DOHH2 (cell line): ENCODE results near the gene ZMIZ1.

Experiments
- H3F3A ChIP-seq: fragments of 200-600 bp; sonication (generic), shearing (Covaris generic); 2 replicates; pipeline ENCODE4 v1.6.0; 2016; ENCODE audit warnings: antibody characterized with exemption, mild to moderate bottlenecking; ENCODE audit not compliant: control insufficient read depth, insufficient read depth
- H3K27ac ChIP-seq: fragments of 200-600 bp; sonication (generic); 2 replicates; pipeline ENCODE4 v1.5.1; 2014; ENCODE audit warnings: low read depth, mild to moderate bottlenecking, low read length, moderate library complexity
- H3K27me3 ChIP-seq: fragments of 200-600 bp; sonication (generic); 2 replicates; pipeline ENCODE4 v1.6.1; 2014; ENCODE audit warnings: mild to moderate bottlenecking, low read length, mixed read lengths; ENCODE audit not compliant: control insufficient read depth
- H3K36me3 ChIP-seq: fragments of 200-600 bp; sonication (generic); 2 replicates; pipeline ENCODE4 v1.6.1; 2014; ENCODE audit warnings: mild to moderate bottlenecking, low read length, moderate library complexity, mixed read lengths; ENCODE audit not compliant: control insufficient read depth
- H3K4me1 ChIP-seq: fragments of 200-600 bp; sonication (generic); 2 replicates; pipeline ENCODE4 v1.6.1; 2014; ENCODE audit warnings: mild to moderate bottlenecking, low read length, mixed read lengths; ENCODE audit not compliant: control insufficient read depth
- H3K4me2 ChIP-seq: fragments of 200-600 bp; sonication (generic); 2 replicates; pipeline ENCODE4 v1.6.0; 2014; ENCODE audit warnings: mild to moderate bottlenecking, low read length, moderate library complexity
- H3K4me3 ChIP-seq: fragments of 200-600 bp; sonication (generic); 2 replicates; pipeline ENCODE4 v1.5.1; 2014; ENCODE audit warnings: mild to moderate bottlenecking, low read length, mixed read lengths
- H3K79me2 ChIP-seq: fragments of 200-600 bp; sonication (generic); 2 replicates; pipeline ENCODE4 v1.6.1; 2014; ENCODE audit warnings: mild to moderate bottlenecking, low read length, mixed read lengths; ENCODE audit not compliant: control insufficient read depth
- H3K9me2 ChIP-seq: fragments of 200-600 bp; sonication (generic); replicated peaks from 2 replicates; pipeline ENCODE4 v1.6.1; 2014; ENCODE audit warnings: mild to moderate bottlenecking, low read length, mixed read lengths; ENCODE audit not compliant: control insufficient read depth
- H3K9me3 ChIP-seq: fragments of 200-600 bp; sonication (generic); 2 replicates; pipeline ENCODE4 v1.6.1; 2014; ENCODE audit warnings: antibody characterized with exemption, low read length, mixed read lengths; ENCODE audit not compliant: control insufficient read depth, insufficient read depth
- H4K20me1 ChIP-seq: fragments of 200-600 bp; sonication (generic); 2 replicates; pipeline ENCODE4 v1.6.0; 2014; ENCODE audit warnings: low read depth, mild to moderate bottlenecking, antibody characterized with exemption, low read length, moderate library complexity; ENCODE audit not compliant: control insufficient read depth, insufficient read depth
- EZH2phosphoT487 ChIP-seq: fragments of 200-600 bp; sonication (generic); IDR thresholded peaks from 2 replicates; pipeline ENCODE4 v1.6.1; 2017; ENCODE audit warnings: borderline replicate concordance, mild to moderate bottlenecking, antibody characterized with exemption, low read length, moderate library complexity, mixed read lengths
- TF ChIP-seq, protein P1 (sequence below): fragments of 200-600 bp; sonication (generic); IDR thresholded peaks from one replicate; pipeline ENCODE4 v1.5.1; 2014; ENCODE audit warnings: antibody characterized with exemption, mild to moderate bottlenecking, low read depth, low read length; ENCODE audit not compliant: poor library complexity, severe bottlenecking

Gene ZMIZ1

DNA sequence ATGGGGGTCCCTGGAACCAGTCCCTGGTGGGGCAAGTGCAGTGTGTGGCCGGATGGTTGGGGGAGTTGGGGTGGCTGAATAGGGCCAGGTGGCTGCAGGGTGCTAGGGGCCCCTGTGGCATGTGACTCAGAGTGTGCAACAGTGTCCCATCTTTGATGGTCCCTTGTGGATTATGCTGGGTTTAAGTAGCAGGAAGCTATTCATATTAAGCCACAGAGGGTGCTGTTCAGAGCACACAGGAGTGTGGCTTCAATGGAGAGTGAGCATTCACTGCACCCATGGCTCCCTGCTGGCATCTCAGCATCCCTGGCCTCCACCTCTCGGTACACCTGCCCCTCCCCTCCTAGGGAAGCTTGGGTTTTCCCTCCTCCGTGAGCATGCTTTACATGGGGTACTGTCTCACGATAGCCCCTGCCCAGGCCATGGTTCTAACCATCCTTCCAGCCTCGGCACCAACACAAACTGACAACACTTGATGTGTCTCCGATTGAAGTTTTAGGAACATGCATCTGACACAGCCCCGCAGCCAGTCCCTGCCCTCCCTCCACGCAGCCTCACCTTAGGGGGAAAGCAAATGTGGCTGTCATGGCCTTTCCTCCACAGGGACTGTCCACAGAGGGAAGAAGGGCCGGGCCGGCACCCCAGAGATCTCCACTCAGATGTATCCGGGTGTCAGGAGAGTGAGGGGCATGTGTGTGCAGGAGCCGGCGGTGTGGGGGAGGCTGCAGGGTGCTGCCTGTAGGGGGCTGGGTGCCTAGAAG, 248.1 kb downstream of the ZMIZ1 start:
- H3K9me3 ChIP-seq: no peaks in the 10 kb centered on the region
- H3F3A ChIP-seq: 0 out of 2 replicates have a peak, but pooled peaks cover 2% of the 10 kb centered on the region
- H3K79me2 ChIP-seq: no peaks in the 10 kb centered on the region
- H3K27me3 ChIP-seq: peaks cover 15% of the 10 kb centered on the region
- H3K36me3 ChIP-seq: no peaks in the 10 kb centered on the region
- TF ChIP-seq, protein P1, sequence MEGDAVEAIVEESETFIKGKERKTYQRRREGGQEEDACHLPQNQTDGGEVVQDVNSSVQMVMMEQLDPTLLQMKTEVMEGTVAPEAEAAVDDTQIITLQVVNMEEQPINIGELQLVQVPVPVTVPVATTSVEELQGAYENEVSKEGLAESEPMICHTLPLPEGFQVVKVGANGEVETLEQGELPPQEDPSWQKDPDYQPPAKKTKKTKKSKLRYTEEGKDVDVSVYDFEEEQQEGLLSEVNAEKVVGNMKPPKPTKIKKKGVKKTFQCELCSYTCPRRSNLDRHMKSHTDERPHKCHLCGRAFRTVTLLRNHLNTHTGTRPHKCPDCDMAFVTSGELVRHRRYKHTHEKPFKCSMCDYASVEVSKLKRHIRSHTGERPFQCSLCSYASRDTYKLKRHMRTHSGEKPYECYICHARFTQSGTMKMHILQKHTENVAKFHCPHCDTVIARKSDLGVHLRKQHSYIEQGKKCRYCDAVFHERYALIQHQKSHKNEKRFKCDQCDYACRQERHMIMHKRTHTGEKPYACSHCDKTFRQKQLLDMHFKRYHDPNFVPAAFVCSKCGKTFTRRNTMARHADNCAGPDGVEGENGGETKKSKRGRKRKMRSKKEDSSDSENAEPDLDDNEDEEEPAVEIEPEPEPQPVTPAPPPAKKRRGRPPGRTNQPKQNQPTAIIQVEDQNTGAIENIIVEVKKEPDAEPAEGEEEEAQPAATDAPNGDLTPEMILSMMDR: peak; percentile 24
- no peak for TF ChIP-seq EZH2phosphoT487
- H3K4me1 ChIP-seq: peaks cover 18% of the 10 kb centered on the region
- no peaks in the 10 kb centered on the region for H3K9me2 ChIP-seq
- 0 out of 2 replicates have a peak overlapping the region, but pooled peaks have one; percentile 9 for H3K4me2 ChIP-seq
- no peak overlapping the region for H3K27ac ChIP-seq
- no peak overlapping the region for H3K4me3 ChIP-seq
- no peaks in the 10 kb centered on the region for H4K20me1 ChIP-seq

DNA sequence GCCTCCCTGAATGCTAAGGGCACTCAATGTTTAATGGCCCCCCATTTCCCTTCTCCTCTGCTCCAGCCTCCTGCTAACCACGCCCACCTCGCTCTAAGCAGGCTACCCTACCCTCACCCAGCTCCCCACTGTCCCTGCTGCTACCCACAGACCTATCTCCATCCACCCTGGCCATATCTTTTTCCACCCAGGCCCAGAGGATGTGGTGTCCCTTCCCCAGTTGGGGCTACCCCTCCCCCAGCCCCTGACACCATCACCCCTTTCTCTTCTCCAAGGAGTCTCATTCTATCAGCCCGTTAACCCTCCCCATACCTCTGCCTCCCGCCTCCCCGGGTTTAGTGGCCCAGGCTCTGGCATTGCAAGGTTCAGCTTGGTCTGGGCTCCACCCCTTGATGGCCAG, 249.6 kb downstream of the ZMIZ1 start:
- H3F3A ChIP-seq: 0 out of 2 replicates have a peak, but pooled peaks cover 2% of the 10 kb centered on the region
- no peaks in the 10 kb centered on the region for H4K20me1 ChIP-seq
- no peak overlapping the region for H3K27ac ChIP-seq
- no peak overlapping the region for H3K4me2 ChIP-seq
- H3K79me2 ChIP-seq: no peaks in the 10 kb centered on the region
- no peak for TF ChIP-seq EZH2phosphoT487
- TF ChIP-seq, protein P1: no peak
- no peaks in the 10 kb centered on the region for H3K36me3 ChIP-seq
- no peaks in the 10 kb centered on the region for H3K9me2 ChIP-seq
- H3K4me1 ChIP-seq: peaks cover 18% of the 10 kb centered on the region
- H3K27me3 ChIP-seq: peaks cover 15% of the 10 kb centered on the region
- H3K4me3 ChIP-seq: no peak overlapping the region
- no peaks in the 10 kb centered on the region for H3K9me3 ChIP-seq

DNA sequence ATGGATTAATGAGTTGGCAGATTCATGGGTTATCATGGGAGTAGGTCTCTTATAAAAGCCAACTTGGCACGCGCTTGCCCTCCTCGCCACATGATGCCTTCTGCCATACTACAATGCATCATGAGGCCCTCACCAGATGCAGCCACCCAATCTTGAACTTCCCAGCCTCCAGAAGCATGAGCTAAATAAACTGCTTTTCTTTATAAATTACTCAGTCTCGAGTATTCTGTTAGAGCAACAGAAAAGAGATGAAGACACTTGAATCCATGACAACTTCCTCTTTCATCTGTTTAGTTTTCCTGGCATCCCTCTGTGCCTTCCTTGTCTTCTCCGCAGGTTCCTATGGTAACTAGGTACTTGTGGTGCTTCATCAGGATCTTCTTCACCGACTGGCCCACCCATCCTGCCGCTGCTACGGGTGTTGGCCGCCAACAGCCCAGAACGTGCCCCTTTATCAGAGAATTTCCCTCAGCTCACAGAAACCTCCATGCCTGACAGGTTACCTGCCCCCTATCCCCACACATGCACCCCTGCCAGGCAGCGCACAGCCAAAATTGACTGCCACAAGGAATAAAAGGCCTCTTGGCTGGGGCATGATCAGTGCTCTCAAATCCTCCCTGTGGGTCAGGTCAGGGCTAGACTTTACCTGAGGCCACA, 250.5 kb downstream of the ZMIZ1 start:
- Histone ChIP-seq H3K4me1 (peaks cover 18% of the 10 kb centered on the region), H3K36me3 (no peaks in the 10 kb centered on the region), H4K20me1 (no peaks in the 10 kb centered on the region), H3F3A (0 out of 2 replicates have a peak, but pooled peaks cover 2% of the 10 kb centered on the region), H3K79me2 (no peaks in the 10 kb centered on the region), H3K9me2 (no peaks in the 10 kb centered on the region), H3K27me3 (peaks cover 16% of the 10 kb centered on the region), H3K27ac (no peak overlapping the region), H3K4me2 (no peak overlapping the region), H3K9me3 (no peaks in the 10 kb centered on the region), H3K4me3 (no peak overlapping the region)
- no peak for TF ChIP-seq EZH2phosphoT487
- TF ChIP-seq, protein P1: no peak
